VCaP (cell line): ENCODE data around the gene LIPC.

Experiments used
- H3K27ac ChIP-seq: fragments of 450-650 bp; 2 replicates; pipeline ENCODE4 v1.5.1; 2017
- CTCF ChIP-seq: fragments of 450-650 bp; conservative IDR thresholded peaks from 2 replicates; pipeline ENCODE4 v1.5.1; 2017; ENCODE audit warnings: mild to moderate bottlenecking, moderate library complexity

The LIPC gene

DNA sequence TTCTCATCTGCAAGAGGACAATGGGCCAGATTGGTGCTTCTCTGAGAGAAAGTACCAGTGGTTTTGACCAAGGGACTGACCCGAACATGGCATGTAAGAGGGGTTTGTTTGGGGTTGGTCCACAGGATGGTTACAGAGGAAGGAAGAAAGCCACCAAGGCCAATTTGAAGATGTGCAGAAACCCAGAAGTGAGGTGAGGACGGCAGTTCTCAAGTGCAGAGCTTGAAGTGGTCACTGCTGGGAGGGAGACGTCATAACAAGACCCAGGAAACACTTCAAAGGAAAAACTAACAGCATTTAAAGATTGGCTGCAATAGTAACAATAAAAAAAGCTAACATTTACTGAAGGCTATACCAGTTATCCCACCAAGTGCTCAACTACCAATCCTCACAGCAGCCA is 29.1 kb downstream of the LIPC start:
- no peak overlapping the region for H3K27ac ChIP-seq
- TF ChIP-seq CTCF, result no peak

DNA sequence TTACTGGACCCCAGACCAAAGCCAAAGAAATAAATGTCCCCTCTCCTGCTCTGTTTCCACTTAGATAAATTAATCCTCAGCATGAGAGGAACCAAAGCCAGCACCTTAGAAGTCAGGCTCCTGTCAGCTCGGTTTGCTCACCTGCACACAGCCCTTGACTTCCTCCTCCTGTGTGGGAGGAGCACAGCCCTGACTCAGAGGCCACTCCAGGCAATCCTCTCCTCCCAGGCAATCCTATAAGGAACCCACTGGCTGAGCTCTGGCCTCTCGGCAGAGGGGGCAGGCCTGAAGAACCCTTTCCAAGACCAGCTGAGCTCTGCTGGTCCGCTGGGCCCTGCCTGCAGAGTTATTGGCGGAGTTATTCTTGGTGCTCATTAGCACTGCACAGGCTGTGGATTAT is 30.8 kb downstream of the LIPC start:
- no peak for TF ChIP-seq CTCF
- no peak overlapping the region for H3K27ac ChIP-seq

DNA sequence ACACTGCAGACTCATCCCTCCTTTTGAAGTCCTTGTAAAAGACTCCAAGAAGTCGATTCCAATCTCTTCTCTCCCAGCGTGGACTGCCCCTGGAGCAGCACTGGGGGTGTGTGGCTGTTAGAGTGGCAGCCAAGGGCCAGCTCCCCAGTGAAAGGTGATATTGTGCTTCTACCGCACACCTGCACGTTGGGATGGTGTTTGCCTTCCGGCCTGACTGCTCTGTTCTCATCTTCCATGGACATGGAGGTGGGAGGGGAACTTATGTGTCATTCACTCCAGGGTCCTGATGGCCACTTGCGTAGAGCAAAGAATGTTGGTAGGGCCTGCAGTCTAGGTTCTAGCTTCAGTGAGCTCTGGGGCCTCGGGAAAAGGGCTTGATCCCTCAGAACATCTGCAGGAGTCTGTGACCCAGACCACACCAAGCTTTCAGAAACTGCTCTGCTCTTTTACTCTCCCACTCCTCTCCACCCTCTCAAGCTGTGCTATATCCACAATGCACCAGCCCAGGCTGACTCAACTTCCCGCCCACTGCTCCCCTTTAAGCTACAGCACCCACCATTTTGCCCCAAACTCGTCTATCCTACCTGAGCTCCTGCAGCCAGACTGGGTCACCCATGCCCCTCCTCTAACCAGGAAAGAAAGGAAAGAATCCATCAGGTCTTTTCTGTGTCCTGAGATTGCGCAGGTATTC is 31.3 kb downstream of the LIPC start:
- TF ChIP-seq CTCF, result no peak
- no peak overlapping the region for H3K27ac ChIP-seq

- H3K27ac ChIP-seq, result no peak overlapping the region
Observed at GRCh38 chr15:58463815-58464650, 32.2 kb downstream of the LIPC start.

GRCh38 chr15:58465070-58465469 is 33.3 kb downstream of the LIPC start:
- H3K27ac ChIP-seq, result no peak overlapping the region
- TF ChIP-seq CTCF, result no peak

More at GRCh38 chr15:58463815-58464650, 32.2 kb downstream of the LIPC start:
- TF ChIP-seq CTCF, result no peak

DNA sequence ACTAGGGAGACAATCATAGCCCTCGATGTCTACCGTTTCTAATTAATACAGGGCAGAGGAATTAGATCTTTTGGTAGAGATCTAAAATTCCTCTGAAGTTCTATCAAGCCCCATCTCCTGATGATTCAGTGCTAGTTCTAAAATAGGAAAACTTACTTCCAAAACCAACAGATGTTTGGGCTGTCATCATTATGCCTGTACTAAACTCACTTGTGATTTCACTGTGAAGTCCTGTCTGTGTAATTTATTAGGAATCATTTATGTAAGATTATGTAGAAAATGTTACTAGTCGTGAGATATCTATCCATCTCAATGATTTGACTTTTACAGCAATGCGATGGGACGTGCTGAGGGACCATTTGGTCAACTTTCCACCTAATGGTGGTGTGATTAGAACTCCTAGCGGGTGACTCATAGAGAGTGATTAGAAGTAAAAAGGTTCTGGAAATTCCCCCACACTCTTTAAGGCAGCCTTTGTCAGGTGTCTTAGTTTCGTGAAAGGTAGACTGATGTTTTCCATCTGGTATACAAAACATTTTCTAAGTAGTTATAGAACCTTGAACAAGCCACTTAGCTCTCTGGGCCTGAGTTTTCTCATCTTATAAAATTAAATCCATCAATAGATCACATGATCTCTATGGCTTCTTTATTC is 34.2 kb downstream of the LIPC start:
- H3K27ac ChIP-seq, result no peak overlapping the region
- no peak for TF ChIP-seq CTCF

- H3K27ac ChIP-seq, result no peak overlapping the region
- TF ChIP-seq CTCF, result no peak
Observed at GRCh38 chr15:58466566-58466965, 34.8 kb downstream of the LIPC start.
